Inflammatory macrophage (primary cell): Measurements from ENCODE around the gene ANAPC4.

ENCODE experiments used
- DNase-seq, 2 donors: peaks; one replicate each; pipeline ENCODE4 v3.0.0-alpha.2; 2020 to 2022

Gene ANAPC4

GRCh38 chr4:25433966-25434827, 57.1 kb downstream of the ANAPC4 start:
- DNase-seq, result no peak

DNA sequence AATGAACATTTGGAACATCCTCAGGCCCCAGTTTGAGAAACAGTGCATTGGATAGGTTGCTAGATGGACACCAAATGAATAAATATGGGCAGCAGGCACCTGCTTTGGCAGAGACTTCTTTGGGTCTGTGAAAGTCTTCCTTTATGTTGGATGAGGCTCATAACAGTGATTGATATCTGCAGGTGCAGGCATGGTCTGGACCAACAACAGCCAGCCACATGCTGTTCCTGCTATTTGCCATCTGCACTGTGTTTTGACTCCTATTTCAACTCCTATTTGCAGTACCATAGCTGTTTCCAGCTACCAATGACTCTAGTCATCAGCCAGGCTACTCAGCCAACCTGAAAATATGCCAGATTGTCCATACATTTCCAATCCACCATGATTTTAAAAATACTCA, 60.9 kb downstream of the ANAPC4 start:
- DNase-seq, result no peak

DNA sequence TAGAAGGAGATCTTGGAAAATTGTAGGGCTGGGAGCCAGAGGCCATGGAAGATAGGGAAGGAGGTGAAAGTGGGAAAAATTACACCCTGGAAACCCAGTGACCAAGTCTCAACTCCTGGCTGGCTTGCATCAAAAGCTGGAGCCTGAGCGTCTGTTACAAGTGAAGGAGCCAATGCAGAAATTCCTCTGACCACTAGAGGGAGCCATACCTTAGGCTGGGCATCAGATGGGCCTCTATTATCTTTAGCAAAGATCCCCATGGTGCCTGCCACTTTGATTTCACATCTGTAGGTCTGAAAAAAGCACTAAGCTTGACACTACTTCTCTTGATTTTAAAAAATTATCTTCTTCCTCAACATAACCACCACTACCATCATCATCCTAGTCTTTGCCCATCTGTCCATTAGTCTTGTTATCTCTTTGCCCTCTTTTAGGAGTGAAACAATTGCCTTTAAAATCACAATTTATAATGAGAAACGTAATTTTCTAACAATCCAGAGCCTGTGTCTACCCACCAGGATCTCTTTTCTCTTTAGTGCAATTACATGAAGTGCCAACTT, 62.9 kb downstream of the ANAPC4 start:
- peak; percentile 76 to 79 for DNase-seq

GRCh38 chr4:25440478-25441030, 63.5 kb downstream of the ANAPC4 start:
- peak; percentile 10 to 43 for DNase-seq

- DNase-seq, result peak; percentile 29 to 64
These were observed 64.6 kb downstream of the ANAPC4 start for GRCh38 chr4:25441519-25442117.

- DNase-seq, result no peak
These were observed 65.8 kb downstream of the ANAPC4 start for GRCh38 chr4:25442863-25443307.

- DNase-seq, result no peak
These were observed 66.8 kb downstream of the ANAPC4 start for GRCh38 chr4:25443851-25444250.

DNA sequence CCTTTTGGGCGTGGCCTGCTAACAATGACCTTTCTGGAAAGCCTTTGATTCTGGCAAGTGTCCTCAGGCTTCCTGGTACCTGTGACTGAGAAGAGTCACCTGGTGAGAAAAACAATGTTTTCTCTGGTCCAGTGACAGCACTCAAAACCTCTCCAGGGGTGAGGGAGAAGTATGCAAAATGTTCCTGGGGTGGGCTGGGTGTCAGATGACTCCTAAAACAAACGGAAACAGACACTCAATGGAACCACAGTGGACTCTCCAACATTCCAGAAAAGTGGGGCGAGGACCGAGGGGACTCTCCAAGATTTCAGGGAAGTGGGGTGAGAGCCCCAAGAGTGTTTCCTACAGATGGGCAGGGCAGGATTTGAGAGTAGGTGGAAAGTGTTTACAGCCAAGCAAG, 69.5 kb downstream of the ANAPC4 start:
- no peak for DNase-seq

GRCh38 chr4:25448379-25449109, 71.5 kb downstream of the ANAPC4 start:
- DNase-seq, result no peak

- DNase-seq, result peak in 1 of 2 donors; percentile 60
These were observed 72.2 kb downstream of the ANAPC4 start for GRCh38 chr4:25449270-25449669.

GRCh38 chr4:25449688-25450087, 72.6 kb downstream of the ANAPC4 start:
- no peak for DNase-seq

- no peak for DNase-seq
These were observed 73.4 kb downstream of the ANAPC4 start for GRCh38 chr4:25450491-25450901.

DNA sequence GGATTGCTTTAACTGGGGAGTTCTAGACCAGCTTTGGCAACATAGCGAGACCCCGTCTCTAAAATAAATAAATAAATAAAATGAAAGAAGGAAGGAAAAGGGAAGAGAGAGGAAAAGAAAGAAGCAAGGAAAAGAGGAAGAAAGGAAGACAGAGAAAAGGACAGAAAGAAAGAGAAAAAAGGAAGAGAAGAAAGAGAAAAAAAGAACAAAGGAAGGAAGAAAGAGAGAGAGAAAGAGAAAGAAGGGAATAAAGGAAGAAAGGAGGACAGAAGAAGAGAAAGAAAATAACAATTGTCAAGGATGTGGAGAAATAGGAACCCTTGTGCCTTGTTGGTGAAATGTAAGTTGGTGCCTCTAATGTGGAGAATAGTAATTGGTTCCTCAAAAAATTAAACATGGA, 74.6 kb downstream of the ANAPC4 start:
- no peak for DNase-seq

GRCh38 chr4:25452081-25452480, 75.0 kb downstream of the ANAPC4 start:
- DNase-seq, result no peak

DNA sequence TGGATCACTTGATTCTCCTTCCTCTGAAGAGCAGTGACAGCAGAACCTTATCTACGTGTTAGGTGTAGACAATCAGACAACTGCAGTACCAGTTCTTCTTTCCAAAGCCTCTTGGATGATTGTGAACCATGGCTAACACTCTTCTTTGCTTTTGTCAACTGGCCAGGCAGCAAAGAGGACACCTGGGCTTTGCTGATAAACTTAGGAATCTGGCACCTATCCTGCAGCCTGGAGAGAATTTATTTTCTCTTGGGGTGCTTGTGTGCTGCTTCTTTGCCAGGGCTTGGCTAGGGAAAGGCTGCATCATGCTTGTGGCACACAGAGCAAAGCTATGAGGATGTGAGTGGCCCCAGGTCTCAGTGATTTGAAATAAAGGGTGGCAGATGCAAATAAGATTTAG, 77.4 kb downstream of the ANAPC4 start:
- DNase-seq, result no peak

DNA sequence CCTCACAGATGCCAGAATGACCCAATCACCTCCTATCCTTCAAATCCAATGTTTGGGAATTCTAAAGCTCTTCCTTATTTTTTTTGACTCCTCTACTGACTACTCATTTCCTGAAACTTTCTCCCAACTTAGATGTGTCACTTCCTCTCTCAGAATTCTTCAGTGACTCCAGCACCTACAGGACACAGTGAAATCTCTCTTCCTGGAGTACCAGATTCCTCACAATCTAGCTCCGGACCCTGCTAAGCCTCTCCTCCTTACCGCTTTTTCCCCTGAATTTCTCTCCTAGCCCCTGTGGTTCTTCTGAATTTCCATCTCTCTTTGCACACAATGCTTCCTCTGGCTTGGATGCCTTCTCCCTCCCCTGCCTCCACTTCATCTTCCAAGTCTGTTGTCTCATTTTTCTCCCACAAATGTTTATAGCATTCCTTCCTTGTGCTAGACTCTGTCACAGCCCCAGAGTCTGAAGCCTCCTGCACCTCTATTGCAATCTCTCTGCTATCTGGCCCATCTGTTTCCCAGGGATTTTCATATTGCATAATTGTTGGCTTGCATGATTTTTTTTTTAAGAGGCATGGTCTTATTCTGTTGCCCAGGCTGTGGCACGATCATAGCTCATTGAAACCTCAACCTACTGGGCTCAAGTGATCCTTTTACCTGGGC, 80.1 kb downstream of the ANAPC4 start:
- DNase-seq, result no peak

- no peak for DNase-seq
These were observed 90.1 kb downstream of the ANAPC4 start for GRCh38 chr4:25466966-25467697.

- no peak for DNase-seq
These were observed 90.8 kb downstream of the ANAPC4 start for GRCh38 chr4:25467843-25468242.
